CD4-positive, alpha-beta T cell treated with Interleukin-15 for 1 hour (primary cell): ENCODE measurements around the gene DDX31.
"Not testable (repeated sequence)": the region's sequence is repeated elsewhere in the genome, so short reads cannot be mapped to it uniquely, and the experiment has no call there.

ENCODE experiments used
- DNase-seq: peaks from one replicate; pipeline ENCODE4 v3.0.0-alpha.2; 2020

The DDX31 gene

DNA sequence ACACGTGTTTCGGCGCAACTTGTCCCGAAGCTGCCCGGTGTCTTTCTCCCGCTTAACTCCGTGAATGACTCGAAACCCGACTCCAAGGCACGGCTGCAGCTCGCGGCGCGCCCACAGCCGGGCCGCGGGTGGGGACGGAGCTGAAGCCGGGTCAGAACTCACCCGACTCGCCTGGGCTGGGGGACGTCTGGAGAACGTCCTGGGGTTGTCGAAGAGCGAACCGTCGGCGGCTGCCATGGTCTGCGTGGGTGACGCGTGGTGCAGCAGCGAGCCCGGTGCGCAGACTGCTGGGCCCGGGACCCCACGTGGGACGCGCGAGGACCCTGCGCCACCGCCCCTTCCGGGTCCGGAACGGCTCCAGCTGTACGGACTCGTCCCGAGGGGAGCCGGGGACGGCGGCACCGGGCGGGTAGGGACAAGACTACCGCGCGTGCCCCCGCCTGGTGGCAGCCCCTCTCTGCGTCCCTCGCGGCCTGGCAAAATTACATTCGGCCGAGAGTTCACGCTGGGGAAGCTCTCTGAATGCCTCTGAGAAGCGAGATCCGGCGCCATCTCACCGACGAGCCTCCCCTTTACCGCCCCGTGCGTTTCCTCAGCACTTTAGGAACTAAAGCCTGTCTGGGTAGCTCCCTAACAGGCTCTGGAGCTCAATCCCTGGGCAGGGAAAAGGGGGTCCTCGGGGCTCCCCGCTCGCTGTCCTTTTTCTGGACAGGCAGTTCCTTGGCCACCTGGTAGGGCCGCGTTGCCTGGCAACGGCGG lies at the start of gene DDX31:
DDX31 (minus strand) TSS at position 286 of the 759 bp plus-strand sequence; CDS start at position 237, 49 bp downstream.
- peak; percentile 89 for DNase-seq

- not testable (repeated sequence) for DNase-seq
Measured at GRCh38 chr9:132718381-132718928, 48.7 kb upstream of the DDX31 start.

DNA sequence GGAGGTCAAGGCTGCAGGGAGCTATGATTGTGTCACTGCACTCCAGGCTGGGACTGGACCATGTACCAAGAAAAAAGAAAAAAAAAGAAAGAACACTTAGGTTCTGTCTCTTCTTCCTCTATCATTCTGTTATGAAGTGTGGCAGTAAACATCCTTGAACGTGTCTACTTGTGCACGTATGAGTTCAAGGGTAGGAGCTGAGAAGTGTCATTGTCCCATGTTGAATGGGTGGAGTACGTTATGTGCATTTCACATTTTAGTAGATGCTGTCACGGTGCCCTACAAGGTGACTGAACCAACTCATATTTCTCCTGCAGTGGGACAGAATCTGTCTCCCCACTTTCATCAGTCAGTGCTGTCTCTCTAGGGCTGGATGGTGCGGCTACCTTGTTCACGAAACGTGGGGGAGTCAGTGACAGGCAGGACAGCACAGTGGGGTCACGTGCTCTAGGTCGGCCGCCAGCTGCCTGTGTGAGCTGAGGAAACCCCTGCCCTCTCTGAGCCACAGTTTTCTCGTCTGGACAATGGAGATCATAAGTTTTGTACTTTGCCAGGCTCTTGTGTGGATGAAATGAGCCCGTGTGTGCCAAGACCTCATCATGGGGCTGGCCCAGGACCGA lies 47.7 kb upstream of the DDX31 start:
- no peak for DNase-seq

GRCh38 chr9:132716007-132716406 lies 46.2 kb upstream of the DDX31 start:
- no peak for DNase-seq

- DNase-seq, result no peak
Measured at GRCh38 chr9:132712753-132713152, 43.0 kb upstream of the DDX31 start.

DNA sequence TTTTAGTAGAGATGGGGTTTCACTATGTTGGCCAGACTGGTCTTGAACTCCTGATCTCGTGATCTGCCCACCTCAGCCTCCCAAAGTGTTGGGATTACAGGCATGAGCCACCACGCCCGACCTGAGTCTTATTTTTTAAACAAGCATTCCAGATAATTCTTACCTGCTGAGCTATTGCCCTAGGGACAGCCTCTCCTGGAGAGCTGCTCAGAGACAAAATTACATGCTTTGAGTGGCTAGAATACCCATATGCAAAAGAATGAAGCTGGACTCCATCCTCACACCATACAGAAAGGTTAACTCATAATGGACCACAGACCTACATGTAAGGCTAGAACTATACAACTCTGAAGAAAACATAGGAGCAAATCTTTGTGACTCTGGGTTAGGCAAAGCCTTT lies 42.1 kb upstream of the DDX31 start:
- DNase-seq, result no peak

- not testable (repeated sequence) for DNase-seq
Measured at GRCh38 chr9:132711152-132711551, 41.4 kb upstream of the DDX31 start.

GRCh38 chr9:132710333-132710732 lies 40.5 kb upstream of the DDX31 start:
- no peak for DNase-seq

GRCh38 chr9:132708769-132709430 lies 39.1 kb upstream of the DDX31 start:
- DNase-seq, result no peak

DNA sequence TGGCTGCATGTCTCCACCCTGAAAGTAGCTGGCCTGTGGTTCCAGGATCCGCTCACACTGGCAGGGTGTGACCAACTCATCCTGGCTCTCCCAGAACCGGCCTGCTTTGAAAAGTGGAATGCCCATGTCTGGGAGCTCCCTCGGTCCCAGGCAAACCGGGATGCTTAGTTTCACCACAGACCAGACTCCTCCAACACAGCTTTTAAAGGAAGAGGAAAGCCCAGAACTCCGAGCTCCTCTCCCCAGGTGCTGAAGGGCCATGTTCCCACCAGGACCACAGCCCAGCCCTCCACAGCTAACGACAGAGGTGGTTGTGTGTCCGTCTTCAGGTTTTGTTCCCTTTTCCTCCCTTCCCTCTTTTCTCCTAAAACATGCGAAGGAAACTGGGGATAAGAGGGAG lies 38.5 kb upstream of the DDX31 start:
- DNase-seq, result no peak

DNA sequence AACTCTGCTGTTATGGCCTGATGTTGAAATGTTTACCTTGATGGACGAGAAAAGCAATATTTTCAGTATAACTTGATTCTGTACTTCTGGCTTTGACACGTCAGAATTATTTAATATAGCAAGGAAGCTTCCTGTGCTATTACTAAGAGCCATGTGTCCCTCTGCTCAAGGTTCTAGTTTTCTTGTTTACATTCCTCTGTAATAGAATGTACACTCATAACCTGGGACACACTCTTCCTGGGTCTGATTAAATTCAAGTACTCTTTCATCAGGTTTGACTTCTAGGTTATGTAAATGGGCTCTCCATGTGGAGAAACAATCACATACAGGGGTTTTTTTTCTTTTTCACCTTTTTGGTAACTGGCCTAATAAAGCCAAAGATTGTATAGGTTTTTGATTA lies 33.6 kb upstream of the DDX31 start:
- DNase-seq, result no peak

DNA sequence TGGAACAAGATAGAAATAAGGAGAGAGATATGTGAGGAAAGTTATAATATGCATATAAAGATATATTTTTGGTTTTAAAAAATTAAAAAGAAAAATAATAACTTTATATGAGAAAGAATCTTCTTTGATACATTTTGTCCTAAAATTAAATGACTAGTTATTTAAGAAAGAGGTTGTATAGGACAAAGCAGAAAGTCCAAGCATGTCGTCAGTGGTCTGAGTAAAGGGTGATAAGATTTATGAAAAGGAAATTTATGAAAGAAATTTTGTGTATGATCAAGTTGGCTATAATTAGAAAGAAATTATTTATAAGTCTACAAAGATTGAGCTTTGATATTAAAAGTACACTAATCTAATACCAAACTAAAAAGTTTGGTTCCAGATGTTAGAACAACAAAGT lies 32.5 kb upstream of the DDX31 start:
- DNase-seq, result no peak

- no peak for DNase-seq
Measured at GRCh38 chr9:132699956-132700355, 30.2 kb upstream of the DDX31 start.

DNA sequence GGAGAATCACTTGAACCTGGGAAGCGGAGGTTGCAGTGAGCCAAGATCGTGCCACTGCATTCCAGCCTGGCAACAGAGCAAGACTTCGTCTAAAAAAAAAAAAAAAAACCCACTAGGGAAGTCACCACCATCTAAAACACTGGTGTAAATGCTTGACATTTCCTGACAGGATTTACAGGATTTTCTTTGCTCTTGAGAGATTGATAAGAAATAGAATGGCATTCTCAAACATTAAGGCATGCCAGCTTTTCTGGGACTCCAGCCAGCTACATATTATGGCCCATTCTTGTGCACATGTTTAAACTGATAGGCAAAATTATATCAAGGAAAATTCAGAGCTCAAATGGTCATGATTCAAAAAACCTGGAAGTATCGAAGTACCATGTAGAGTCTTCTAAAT lies 29.2 kb upstream of the DDX31 start:
- DNase-seq, result no peak

DNA sequence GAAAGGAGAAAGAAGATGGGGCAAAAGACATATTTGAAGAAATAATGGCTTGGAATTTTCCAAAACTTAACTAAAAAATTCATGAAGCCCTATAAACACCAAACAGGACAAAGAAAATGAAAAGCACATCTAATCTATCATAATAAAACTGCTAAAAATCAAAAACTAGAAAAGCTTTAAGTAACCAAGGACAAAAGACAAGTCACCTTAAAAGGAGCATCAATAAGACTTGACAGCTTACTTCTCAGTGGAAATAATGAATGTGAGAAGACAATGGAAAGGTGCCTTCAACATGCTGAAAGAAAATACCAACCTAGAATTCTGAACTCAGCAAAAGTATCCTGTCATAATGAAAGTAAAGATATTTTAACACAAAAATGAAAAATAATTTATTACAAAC lies 27.4 kb upstream of the DDX31 start:
- DNase-seq, result no peak

DNA sequence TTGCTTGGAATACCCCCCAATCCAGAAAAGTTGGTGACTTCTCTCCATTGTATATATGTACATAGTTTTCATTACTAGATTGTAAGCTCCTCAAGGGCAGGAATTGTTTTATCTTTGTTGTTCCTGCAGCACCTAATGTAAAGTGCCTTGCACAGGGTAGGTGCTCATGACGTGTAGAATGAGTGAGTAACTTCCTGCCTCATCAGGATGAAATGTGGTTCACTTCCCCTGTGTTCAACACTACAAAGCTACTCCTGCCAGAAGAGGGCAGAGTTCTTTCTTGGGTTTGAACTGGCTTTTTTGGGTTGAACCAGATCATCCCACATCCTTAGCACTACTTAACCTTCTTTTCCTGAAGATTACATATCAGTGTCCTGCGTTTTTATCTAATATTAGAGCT lies 24.4 kb upstream of the DDX31 start:
- no peak for DNase-seq

GRCh38 chr9:132690696-132691095 lies 20.9 kb upstream of the DDX31 start:
- DNase-seq, result no peak

DNA sequence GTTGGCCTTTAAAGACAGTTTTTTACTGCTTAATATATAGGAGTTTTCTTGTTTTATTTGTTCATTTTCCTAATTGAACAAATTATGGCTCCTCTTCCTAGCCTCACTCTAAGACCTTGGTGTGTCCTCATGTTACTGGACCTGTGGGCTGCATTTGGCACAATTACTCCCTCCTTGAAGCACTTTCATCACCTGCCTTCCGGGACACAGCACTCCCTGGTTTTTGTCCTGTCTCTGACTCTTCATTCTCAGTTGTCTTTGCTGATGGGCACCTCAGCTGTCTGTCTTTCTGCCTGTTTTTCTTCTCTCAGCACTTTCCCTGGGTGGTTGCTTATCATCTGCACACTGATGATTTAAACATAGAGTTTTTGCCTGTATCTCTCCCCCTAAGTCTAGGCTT lies 14.1 kb upstream of the DDX31 start:
- DNase-seq, result no peak

DNA sequence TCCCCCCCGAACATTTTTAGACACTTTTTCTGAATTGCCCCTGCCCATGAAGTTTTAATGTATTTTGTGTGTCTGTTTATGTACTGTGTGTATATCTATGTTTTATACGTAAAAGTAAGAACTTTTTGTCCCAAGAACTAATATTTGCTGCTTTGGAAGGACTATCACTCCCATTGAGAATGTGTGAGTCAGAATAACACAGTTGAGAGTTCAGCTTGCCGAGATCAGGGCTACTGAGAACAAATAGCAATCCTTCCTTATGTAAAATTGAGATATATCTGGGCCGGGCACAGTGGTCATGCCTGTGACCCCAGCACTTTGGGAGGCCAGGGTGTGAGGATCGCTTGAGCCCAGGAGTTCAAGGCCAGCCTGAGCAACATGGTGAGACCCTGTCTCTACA lies 11.8 kb upstream of the DDX31 start:
- no peak for DNase-seq

DNA sequence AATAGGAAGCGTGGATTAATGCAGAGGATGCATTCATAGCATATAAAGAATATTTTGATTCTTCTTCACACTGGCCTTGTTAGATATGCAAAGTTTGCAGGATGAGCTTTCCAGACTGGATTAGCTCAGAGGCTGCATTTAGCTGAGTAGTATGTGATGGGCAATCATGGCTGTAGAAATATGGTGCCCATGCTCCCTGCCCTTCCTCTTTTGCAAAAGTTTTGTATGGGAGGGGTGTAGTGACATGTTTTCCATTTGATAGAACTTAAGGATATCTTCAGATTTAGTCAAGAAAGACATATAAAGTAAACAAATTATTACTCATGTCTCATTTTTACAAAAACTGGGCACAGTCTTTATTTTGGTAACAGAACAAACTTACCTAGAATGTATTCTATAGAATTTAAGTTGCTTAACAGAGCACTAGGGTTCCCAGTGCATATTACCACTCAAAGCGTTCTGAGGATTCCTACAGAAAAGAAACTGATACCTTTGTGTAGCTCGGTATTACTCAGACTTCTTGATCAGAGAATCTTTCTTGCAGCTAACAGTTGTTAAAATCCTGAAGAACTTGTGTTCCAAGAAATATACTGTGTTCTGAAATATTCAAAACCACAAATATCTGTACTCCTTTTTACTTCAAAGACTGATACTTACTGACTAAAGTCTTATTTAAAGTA lies 10.3 kb upstream of the DDX31 start:
- no peak for DNase-seq

GRCh38 chr9:132677976-132678375 lies 8.2 kb upstream of the DDX31 start:
- DNase-seq, result no peak

DNA sequence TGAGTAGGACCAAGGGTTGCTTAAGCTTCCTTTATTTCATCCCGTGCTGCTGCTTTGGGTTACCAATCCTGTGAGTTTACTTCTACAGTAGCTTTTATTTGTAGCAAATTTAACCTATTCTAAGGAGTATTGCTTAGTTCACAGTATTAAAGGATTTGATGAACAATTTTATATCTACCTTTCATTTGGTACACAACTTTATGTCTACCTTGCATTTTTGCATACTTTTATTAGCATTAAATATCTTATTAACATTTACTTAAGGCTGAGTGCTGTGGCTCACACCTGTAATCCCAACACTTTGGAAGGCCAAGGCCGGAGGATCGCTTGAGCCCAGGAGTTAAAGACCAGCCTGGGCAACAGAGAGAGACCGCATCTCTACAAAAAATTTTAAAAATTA lies 4.7 kb upstream of the DDX31 start:
- no peak for DNase-seq

GRCh38 chr9:132673355-132673754 lies 3.6 kb upstream of the DDX31 start:
- no peak for DNase-seq

DNA sequence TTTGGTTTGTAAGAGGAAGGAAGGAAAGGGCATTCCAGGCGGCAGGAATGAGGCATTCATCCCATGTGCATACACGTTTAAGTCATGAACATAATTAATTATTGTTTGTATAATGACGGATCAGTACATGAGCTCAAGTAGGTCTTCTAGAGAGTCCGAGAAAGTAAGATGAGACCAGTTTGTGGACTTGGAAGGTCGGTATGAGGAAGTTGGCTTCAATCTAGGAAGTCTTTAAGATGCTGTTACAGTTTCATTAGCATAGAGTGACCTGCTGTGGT lies 2.6 kb upstream of the DDX31 start:
- no peak for DNase-seq
